HTR-8/SVneo (cell line): ENCODE data around the gene SPATS2.
"Not testable (repeated sequence)": the region's sequence is repeated elsewhere in the genome, so short reads cannot be mapped to it uniquely, and the experiment has no call there.

Experiments
- DNase-seq: peaks from one replicate; pipeline ENCODE4 v3.0.0; 2011; ENCODE audit warnings: low spot score, mixed read lengths; ENCODE audit not compliant: insufficient read length
- FAIRE-seq: peaks from 2 replicates; lab custom pipeline; 2011; peaks lifted over from hg19 to GRCh38; lab: Jason Lieb, UNC

The SPATS2 gene

GRCh38 chr12:49388682-49389386 lies 21.6 kb downstream of the SPATS2 start:
- DNase-seq = no peak
- no peak for FAIRE-seq

- FAIRE-seq (no peak), DNase-seq (no peak)
Measured at GRCh38 chr12:49389387-49389703, 22.1 kb downstream of the SPATS2 start.

GRCh38 chr12:49397000-49397399 lies 29.7 kb downstream of the SPATS2 start:
- no peak for DNase-seq
- FAIRE-seq = no peak

- FAIRE-seq (no peak), DNase-seq (no peak)
Measured at GRCh38 chr12:49400304-49400703, 33.0 kb downstream of the SPATS2 start.

GRCh38 chr12:49403971-49404450 lies 36.7 kb downstream of the SPATS2 start:
- FAIRE-seq = no peak
- DNase-seq = no peak

- DNase-seq (no peak), FAIRE-seq (no peak)
Measured at GRCh38 chr12:49404956-49405355, 37.7 kb downstream of the SPATS2 start.

- FAIRE-seq = no peak
- DNase-seq = no peak
Measured at GRCh38 chr12:49410818-49411217, 43.6 kb downstream of the SPATS2 start.

GRCh38 chr12:49413010-49413409 lies 45.7 kb downstream of the SPATS2 start:
- DNase-seq (no peak), FAIRE-seq (no peak)

- no peak for DNase-seq
- no peak for FAIRE-seq
Measured at GRCh38 chr12:49413796-49414195, 46.5 kb downstream of the SPATS2 start.

- DNase-seq (no peak), FAIRE-seq (no peak)
Measured at GRCh38 chr12:49414364-49414763, 47.1 kb downstream of the SPATS2 start.

GRCh38 chr12:49415521-49415970 lies 48.3 kb downstream of the SPATS2 start:
- DNase-seq = no peak
- FAIRE-seq = no peak

- DNase-seq = no peak
- no peak for FAIRE-seq
Measured at GRCh38 chr12:49416892-49417291, 49.6 kb downstream of the SPATS2 start.

- FAIRE-seq (no peak), DNase-seq (no peak)
Measured at GRCh38 chr12:49417558-49417957, 50.3 kb downstream of the SPATS2 start.

GRCh38 chr12:49420556-49420955 lies 53.3 kb downstream of the SPATS2 start:
- DNase-seq (no peak), FAIRE-seq (no peak)

GRCh38 chr12:49422114-49422513 lies 54.9 kb downstream of the SPATS2 start:
- DNase-seq (no peak), FAIRE-seq (no peak)

- FAIRE-seq (no peak), DNase-seq (peak; percentile 61)
Measured at GRCh38 chr12:49428793-49429192, 61.5 kb downstream of the SPATS2 start.

- DNase-seq (no peak), FAIRE-seq (no peak)
Measured at GRCh38 chr12:49432616-49433015, 65.4 kb downstream of the SPATS2 start.

GRCh38 chr12:49436799-49437198 lies 69.5 kb downstream of the SPATS2 start:
- FAIRE-seq, DNase-seq: not testable (repeated sequence)

- FAIRE-seq = no peak
Measured at GRCh38 chr12:49439042-49439441, 71.8 kb downstream of the SPATS2 start.

GRCh38 chr12:49440035-49440434 lies 72.8 kb downstream of the SPATS2 start:
- no peak for DNase-seq
- no peak for FAIRE-seq

More at GRCh38 chr12:49439042-49439441, 71.8 kb downstream of the SPATS2 start:
- DNase-seq = no peak

GRCh38 chr12:49442915-49443314 lies 75.7 kb downstream of the SPATS2 start:
- no peak for FAIRE-seq
- DNase-seq = no peak

GRCh38 chr12:49446571-49446970 lies 79.3 kb downstream of the SPATS2 start:
- no peak for FAIRE-seq
- DNase-seq = no peak
